GM06990 (cell line): ENCODE measurements around the gene AASDH.
A peak's percentile ranks its signal among the peaks of the same experiment; 100 is the strongest.

ENCODE experiments used
- DNase-seq: peaks from one replicate; pipeline ENCODE4 v3.0.0-alpha.2; 2011; ENCODE audit not compliant: insufficient read length; ENCODE audit errors: extremely low read depth
- H3K27me3 ChIP-seq: replicated peaks from 2 replicates; pipeline ENCODE4 v1.6.0; 2011; ENCODE audit warnings: low read length; ENCODE audit not compliant: control insufficient read depth, insufficient read depth
- H3K36me3 ChIP-seq: 2 replicates; pipeline ENCODE4 v1.5.1; 2011; ENCODE audit warnings: low read length; ENCODE audit not compliant: control insufficient read depth, insufficient read depth
- H3K4me3 ChIP-seq: replicated peaks from 2 replicates; pipeline ENCODE4 v1.5.1; 2011; ENCODE audit warnings: low read depth, mild to moderate bottlenecking, control low read depth, low read length
- TF ChIP-seq, protein P1 (sequence below): IDR thresholded peaks from 2 replicates; pipeline ENCODE4 v1.5.1; 2011; ENCODE audit warnings: low read length, control low read depth, mild to moderate bottlenecking, inconsistent platforms; ENCODE audit not compliant: insufficient read depth, poor library complexity, severe bottlenecking

AASDH gene

DNA sequence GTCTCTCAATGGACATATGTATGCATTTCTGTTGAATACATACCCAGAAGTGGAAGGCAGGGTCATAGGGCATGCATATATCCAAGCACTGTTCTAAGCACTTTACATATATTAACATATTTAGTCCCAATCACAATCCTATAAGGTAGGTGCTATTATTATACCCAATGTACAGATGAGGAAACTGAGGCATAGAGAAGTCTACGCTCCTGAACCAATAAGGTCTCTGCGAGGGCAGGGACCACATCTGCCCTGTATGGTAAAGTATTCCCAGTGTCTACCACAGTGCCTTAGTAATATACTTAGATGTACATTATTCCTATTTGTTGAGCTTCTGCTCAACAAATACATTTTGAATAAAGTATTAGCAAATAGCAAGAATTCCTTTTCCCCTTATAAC is 42.9 kb upstream of the AASDH start:
- H3K27me3 ChIP-seq, result no peaks in the 10 kb centered on the region
- no peak for DNase-seq
- no peaks in the 10 kb centered on the region for H3K36me3 ChIP-seq
- TF ChIP-seq, protein P1, sequence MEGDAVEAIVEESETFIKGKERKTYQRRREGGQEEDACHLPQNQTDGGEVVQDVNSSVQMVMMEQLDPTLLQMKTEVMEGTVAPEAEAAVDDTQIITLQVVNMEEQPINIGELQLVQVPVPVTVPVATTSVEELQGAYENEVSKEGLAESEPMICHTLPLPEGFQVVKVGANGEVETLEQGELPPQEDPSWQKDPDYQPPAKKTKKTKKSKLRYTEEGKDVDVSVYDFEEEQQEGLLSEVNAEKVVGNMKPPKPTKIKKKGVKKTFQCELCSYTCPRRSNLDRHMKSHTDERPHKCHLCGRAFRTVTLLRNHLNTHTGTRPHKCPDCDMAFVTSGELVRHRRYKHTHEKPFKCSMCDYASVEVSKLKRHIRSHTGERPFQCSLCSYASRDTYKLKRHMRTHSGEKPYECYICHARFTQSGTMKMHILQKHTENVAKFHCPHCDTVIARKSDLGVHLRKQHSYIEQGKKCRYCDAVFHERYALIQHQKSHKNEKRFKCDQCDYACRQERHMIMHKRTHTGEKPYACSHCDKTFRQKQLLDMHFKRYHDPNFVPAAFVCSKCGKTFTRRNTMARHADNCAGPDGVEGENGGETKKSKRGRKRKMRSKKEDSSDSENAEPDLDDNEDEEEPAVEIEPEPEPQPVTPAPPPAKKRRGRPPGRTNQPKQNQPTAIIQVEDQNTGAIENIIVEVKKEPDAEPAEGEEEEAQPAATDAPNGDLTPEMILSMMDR, result no peak
- no peak overlapping the region for H3K4me3 ChIP-seq

DNA sequence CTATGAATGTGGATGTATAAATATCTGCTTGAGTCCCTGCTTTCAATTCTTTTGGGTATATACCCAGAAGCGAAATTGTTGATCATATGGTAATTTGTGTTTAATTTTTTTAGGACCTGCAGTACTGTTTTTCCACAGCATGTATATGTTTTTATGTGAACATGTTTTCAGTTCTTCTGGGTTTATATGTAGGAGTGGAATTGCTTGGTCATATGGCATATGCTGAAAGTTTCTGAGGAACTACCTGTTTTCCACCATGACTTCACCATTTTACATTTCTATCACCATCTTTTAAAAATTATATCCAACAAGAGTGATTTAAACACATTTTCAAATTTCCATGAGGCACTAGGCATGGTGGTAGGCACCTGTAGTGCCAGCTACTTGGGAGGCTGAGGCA is 39.9 kb upstream of the AASDH start:
- TF ChIP-seq, protein P1, result no peak
- Histone ChIP-seq H3K36me3 (no peaks in the 10 kb centered on the region), H3K4me3 (no peak overlapping the region), H3K27me3 (no peaks in the 10 kb centered on the region)
- DNase-seq, result no peak

DNA sequence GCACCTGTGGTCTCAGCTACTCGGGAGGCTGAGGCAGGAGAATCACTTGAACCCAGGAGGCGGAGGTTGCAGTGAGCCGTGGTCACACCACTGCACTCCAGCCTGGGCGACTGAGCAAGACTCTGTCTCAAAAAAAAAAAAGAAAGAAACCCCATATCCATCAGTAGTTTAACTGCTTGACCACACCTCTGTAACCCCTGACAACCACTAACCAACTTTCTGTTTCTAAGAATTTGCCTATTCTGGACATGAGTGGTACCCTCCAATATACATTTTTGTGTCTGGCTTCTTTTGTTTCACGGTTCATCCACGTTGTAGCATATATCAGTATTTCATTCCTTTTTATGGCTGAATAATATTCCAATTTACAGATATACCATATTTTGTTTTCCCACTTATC is 39.0 kb upstream of the AASDH start:
- peak; percentile 33 for DNase-seq
- H3K36me3 ChIP-seq, result no peaks in the 10 kb centered on the region
- H3K27me3 ChIP-seq, result no peaks in the 10 kb centered on the region
- TF ChIP-seq, protein P1, result no peak
- no peak overlapping the region for H3K4me3 ChIP-seq

DNA sequence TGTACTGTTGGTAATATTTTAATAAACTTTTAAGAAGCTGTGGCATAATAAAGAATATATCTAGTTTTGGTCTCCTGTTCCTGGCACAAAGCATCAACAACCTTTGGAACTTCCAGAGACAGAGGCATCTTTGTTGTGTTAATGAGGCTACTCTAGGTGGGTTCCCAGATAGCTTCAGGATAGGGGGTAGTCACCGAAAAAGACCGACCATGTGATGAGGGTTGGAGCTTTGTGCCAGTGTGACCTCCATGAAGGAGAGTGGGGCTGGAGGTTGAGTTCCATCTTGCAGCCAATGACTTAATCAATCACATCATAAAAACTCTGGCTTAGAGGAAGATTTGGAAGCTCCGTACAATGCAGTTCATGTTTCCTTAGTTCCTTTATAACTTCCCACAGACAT is 38.2 kb upstream of the AASDH start:
- Histone ChIP-seq H3K36me3 (no peaks in the 10 kb centered on the region), H3K4me3 (no peak overlapping the region), H3K27me3 (no peaks in the 10 kb centered on the region)
- TF ChIP-seq, protein P1, result no peak
- no peak for DNase-seq

DNA sequence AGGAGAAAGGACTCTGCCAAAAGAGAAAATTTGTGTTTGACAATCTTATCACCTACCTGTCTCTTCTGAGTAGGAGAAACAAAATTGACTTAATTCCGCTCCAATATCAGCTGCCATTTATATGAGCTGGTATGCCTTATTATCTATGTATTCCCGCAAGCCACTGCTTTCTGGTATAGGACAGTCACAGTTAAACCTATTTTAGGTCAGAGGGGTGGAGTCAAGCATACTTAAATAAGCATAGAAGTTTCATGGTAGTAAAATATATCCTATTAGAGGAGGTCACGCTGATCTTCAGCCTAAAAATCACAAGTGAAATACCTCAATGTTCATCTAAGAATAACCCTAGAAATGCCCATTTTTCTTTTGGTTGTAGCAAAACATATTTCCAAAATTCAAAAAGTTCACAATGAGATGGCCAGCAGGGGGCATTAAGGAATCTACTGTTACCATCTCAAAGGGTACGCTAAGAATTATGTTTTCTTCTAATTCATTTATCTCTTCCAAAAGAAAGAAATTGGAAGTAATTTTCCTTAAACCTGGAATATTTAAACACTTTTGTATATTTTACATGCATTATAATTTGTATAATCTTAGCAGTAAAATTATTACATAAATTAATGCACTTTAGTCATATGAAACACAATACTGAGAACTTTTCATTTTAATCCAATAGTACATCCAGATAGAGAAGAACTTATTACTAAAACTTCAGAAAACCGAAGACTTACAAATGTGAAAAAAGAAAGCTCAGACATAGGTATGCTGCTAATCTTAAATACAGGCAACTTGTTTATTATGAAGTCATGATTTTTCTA is 37.6 kb upstream of the AASDH start:
- H3K36me3 ChIP-seq, result no peaks in the 10 kb centered on the region
- DNase-seq, result no peak
- TF ChIP-seq, protein P1, result peak; percentile 63
- no peaks in the 10 kb centered on the region for H3K27me3 ChIP-seq
- no peak overlapping the region for H3K4me3 ChIP-seq

DNA sequence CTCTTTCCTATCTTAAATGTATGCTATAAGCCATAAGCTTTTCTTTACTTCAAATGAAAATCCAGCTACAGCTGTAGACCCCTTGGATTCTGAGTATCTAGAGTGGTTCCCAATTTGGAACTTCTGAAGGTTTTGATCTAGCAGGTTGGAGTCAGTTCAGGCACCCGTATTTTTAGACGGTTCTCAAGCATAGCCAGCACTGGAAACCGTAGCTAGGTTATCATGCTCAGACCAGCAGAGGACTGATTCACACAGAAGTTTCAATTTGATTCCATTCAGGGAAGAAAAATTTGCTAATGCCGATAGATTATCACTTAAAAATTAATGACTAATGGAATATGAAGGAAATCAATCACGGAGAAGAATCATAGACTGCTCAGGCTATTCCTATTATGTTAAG is 36.9 kb upstream of the AASDH start:
- no peak for DNase-seq
- Histone ChIP-seq H3K4me3 (no peak overlapping the region), H3K27me3 (no peaks in the 10 kb centered on the region), H3K36me3 (no peaks in the 10 kb centered on the region)
- TF ChIP-seq, protein P1, result no peak
